Measurements from ENCODE around the gene RCAN2.

GRCh38 chr6:46281110-46281509, 210.1 kb downstream of the RCAN2 start:
- TF ChIP-seq, protein P1, sequence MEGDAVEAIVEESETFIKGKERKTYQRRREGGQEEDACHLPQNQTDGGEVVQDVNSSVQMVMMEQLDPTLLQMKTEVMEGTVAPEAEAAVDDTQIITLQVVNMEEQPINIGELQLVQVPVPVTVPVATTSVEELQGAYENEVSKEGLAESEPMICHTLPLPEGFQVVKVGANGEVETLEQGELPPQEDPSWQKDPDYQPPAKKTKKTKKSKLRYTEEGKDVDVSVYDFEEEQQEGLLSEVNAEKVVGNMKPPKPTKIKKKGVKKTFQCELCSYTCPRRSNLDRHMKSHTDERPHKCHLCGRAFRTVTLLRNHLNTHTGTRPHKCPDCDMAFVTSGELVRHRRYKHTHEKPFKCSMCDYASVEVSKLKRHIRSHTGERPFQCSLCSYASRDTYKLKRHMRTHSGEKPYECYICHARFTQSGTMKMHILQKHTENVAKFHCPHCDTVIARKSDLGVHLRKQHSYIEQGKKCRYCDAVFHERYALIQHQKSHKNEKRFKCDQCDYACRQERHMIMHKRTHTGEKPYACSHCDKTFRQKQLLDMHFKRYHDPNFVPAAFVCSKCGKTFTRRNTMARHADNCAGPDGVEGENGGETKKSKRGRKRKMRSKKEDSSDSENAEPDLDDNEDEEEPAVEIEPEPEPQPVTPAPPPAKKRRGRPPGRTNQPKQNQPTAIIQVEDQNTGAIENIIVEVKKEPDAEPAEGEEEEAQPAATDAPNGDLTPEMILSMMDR (conservative IDR thresholded peaks at IDR 0.05): no peak
- no peak for TF ChIP-seq ZFX (IDR thresholded peaks at IDR 0.05)
